ENCODE measurements around the gene SELENOV. TPM values are rescaled to one million over a fixed set of nuclear protein-coding genes. Genes with fewer than 3 reads are reported as not detected.

The SELENOV gene
- total RNA-seq, 1 experiment from 2014 or later, result 0.80 TPM

DNA sequence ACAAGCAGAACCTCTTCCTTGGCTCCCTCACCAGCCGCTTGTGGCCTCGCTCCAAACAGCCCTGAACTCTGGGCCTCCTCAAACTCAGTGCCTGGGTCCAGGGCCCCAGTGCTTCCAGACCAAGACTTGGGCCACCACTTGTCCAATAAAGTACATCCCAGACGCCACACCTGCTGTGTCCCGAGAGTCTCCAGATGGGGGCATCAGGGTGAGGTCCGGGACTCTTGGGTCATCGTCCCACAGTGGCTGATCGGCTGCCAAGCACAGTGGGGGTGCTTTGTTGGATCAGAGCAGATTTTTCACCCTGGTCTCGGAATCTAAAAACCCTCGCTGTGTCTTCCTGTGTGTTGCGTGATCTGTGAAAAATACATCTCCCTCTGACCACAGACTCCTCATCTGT, 25.2 kb upstream of the SELENOV start:
- ChIA-PET CTCF (interaction anchor here (0.6 to 2.0 kb wide), 8 partner anchors 9 to 49 kb away, joined by 3 to 14 read pairs (median 6); partner anchors contain the start of genes DLL3 and EID2B), POLR2A (interaction anchor here (0.5 to 1.5 kb wide), 7 partner anchors 9 to 489 kb away, joined by 3 to 16 read pairs (median 4); partner anchors contain the start of genes DLL3, EID2B and RPS16)
- DNase-seq (ENCODE audit: low read depth, low spot score) (no peak), ATAC-seq (peak; percentile 9)
- no TSS peak for BruUV-seq (replicated peaks)
- H3K27me3 ChIP-seq (ENCODE audit: control insufficient read depth, insufficient read depth, low read length), result no peaks in the 10 kb centered on the region
- intact Hi-C loops (cut with micrococcal nuclease; ENCODE audit: unreplicated experiment) (no loop called here), in situ Hi-C loops (cut with HindIII; ENCODE audit: low pct_unique_long_range_greater_than_20kb, low sequenced_read_pairs) (no loop called here)
- no peak overlapping the region for H3K27ac ChIP-seq (ENCODE audit: low read length)
- H3K36me3 ChIP-seq (ENCODE audit: control insufficient read depth, insufficient read depth, low read length), result peaks cover 51% of the 10 kb centered on the region
- H3K4me1 ChIP-seq (ENCODE audit: control insufficient read depth, insufficient read depth, low read length), result 0 out of 2 replicates have a peak, but pooled peaks cover 3% of the 10 kb centered on the region
- H3K4me3 ChIP-seq (ENCODE audit: low read depth in 2 of 2, low read length in 2 of 2), result no peak overlapping the region
- no peaks in the 10 kb centered on the region for H3K9me3 ChIP-seq (ENCODE audit: control insufficient read depth, insufficient read depth, low read depth, low read length)
- TF ChIP-seq POLR2AphosphoS5 (IDR thresholded peaks at IDR 0.05; ENCODE audit: low read depth, low read length), result no peak

- DNase-seq (ENCODE audit: low read depth, low spot score), result no peak
- Histone ChIP-seq H3K4me1 (ENCODE audit: control insufficient read depth, insufficient read depth, low read length) (0 out of 2 replicates have a peak, but pooled peaks cover 3% of the 10 kb centered on the region), H3K36me3 (ENCODE audit: control insufficient read depth, insufficient read depth, low read length) (peaks cover 29% of the 10 kb centered on the region), H3K4me3 (ENCODE audit: low read depth in 2 of 2, low read length in 2 of 2) (no peak overlapping the region), H3K27ac (ENCODE audit: low read length) (no peak overlapping the region), H3K27me3 (ENCODE audit: control insufficient read depth, insufficient read depth, low read length) (no peaks in the 10 kb centered on the region), H3K9me3 (ENCODE audit: control insufficient read depth, insufficient read depth, low read depth, low read length) (no peaks in the 10 kb centered on the region)
- ChIA-PET CTCF (interaction anchor here (0.5 to 2.7 kb wide), 13 partner anchors 11 to 169 kb away, joined by 3 to 17 read pairs (median 10); partner anchors contain the start of genes EID2B, TIMM50 and ZFP36), POLR2A (interaction anchor here (0.5 to 1.7 kb wide), 9 partner anchors 11 to 595 kb away, joined by 3 to 14 read pairs (median 8); partner anchors contain the start of genes RPS16 and TIMM50)
- TF ChIP-seq POLR2AphosphoS5 (IDR thresholded peaks at IDR 0.05; ENCODE audit: low read depth, low read length) (no peak), SIN3A (IDR thresholded peaks at IDR 0.05; ENCODE audit: borderline replicate concordance, insufficient read depth, low read depth, low read length) (no peak), REST (IDR thresholded peaks at IDR 0.05; ENCODE audit: insufficient read depth in 1 of 2, low read depth in 2 of 2, low read length in 1 of 2) (no peak), CTCF (IDR thresholded peaks at IDR 0.05) (no peak), TCF7L2 (IDR thresholded peaks at IDR 0.05; ENCODE audit: low read depth, low read length) (no peak)
- in situ Hi-C loops (cut with HindIII; ENCODE audit: low pct_unique_long_range_greater_than_20kb, low sequenced_read_pairs), result no loop called here
- TSS peak; percentile 54 for BruUV-seq (replicated peaks)
- peak; percentile 0; the same call in 1 of the 2 replicates for ATAC-seq
- intact Hi-C loops (cut with micrococcal nuclease; ENCODE audit: unreplicated experiment), result no loop called here
These were observed 22.7 kb upstream of the SELENOV start for GRCh38 chr19:39492225-39492624.

- Histone ChIP-seq H3K36me3 (ENCODE audit: control insufficient read depth, insufficient read depth, low read length) (peaks cover 28% of the 10 kb centered on the region), H3K4me1 (ENCODE audit: control insufficient read depth, insufficient read depth, low read length) (peaks cover 8% of the 10 kb centered on the region), H3K27me3 (ENCODE audit: control insufficient read depth, insufficient read depth, low read length) (no peaks in the 10 kb centered on the region), H3K27ac (ENCODE audit: low read length) (no peak overlapping the region), H3K9me3 (ENCODE audit: control insufficient read depth, insufficient read depth, low read depth, low read length) (no peaks in the 10 kb centered on the region), H3K4me3 (ENCODE audit: low read depth in 2 of 2, low read length in 2 of 2) (no peak overlapping the region)
- DNase-seq (ENCODE audit: low read depth, low spot score), result no peak
- ChIA-PET CTCF (interaction anchor here (0.5 to 4.0 kb wide), 10 partner anchors 10 to 74 kb away, joined by 3 to 31 read pairs (median 8); partner anchors contain the start of genes EID2B and TIMM50), POLR2A (interaction anchor here (0.5 to 1.7 kb wide), 6 partner anchors 11 to 278 kb away, joined by 3 to 11 read pairs (median 5); partner anchors contain the start of genes RPS16 and TIMM50)
- TF ChIP-seq REST (IDR thresholded peaks at IDR 0.05; ENCODE audit: insufficient read depth in 1 of 2, low read depth in 2 of 2, low read length in 1 of 2), result no peak
- no peak for TF ChIP-seq POLR2AphosphoS5 (IDR thresholded peaks at IDR 0.05; ENCODE audit: low read depth, low read length)
- TF ChIP-seq CTCF (IDR thresholded peaks at IDR 0.05), result no peak
- no peak for TF ChIP-seq TCF7L2 (IDR thresholded peaks at IDR 0.05; ENCODE audit: low read depth, low read length)
- TF ChIP-seq SIN3A (IDR thresholded peaks at IDR 0.05; ENCODE audit: borderline replicate concordance, insufficient read depth, low read depth, low read length), result no peak
- no TSS peak for BruUV-seq (replicated peaks)
- intact Hi-C loops (cut with micrococcal nuclease; ENCODE audit: unreplicated experiment), result no loop called here
- in situ Hi-C loops (cut with HindIII; ENCODE audit: low pct_unique_long_range_greater_than_20kb, low sequenced_read_pairs), result no loop called here
- no peak for ATAC-seq
These were observed 22.2 kb upstream of the SELENOV start for GRCh38 chr19:39492788-39493187.
